ENCODE measurements around the gene JUP.

JUP gene

GRCh38 chr17:41814195-41814594 is 27.7 kb upstream of the JUP start:
- no peak for DNase-seq (ENCODE audit: low read depth)
- TF ChIP-seq CTCF (IDR thresholded peaks at IDR 0.05; ENCODE audit: low read depth, low read length, missing control alignments) = no peak
- in situ Hi-C loops (cut with HindIII; ENCODE audit: low sequenced_read_pairs) = no loop called here
- H3K4me3 ChIP-seq (ENCODE audit: low read depth, low read length) = peak overlapping the region; percentile 89

GRCh38 chr17:41813699-41814124 is 27.2 kb upstream of the JUP start:
- peak overlapping the region; percentile 89 for H3K4me3 ChIP-seq (ENCODE audit: low read depth, low read length)
- no peak for DNase-seq (ENCODE audit: low read depth)
- no peak for TF ChIP-seq CTCF (IDR thresholded peaks at IDR 0.05; ENCODE audit: low read depth, low read length, missing control alignments)
- in situ Hi-C loops (cut with HindIII; ENCODE audit: low sequenced_read_pairs) = no loop called here

- peak overlapping the region; percentile 89 for H3K4me3 ChIP-seq (ENCODE audit: low read depth, low read length)
- no peak for DNase-seq (ENCODE audit: low read depth)
- no peak for TF ChIP-seq CTCF (IDR thresholded peaks at IDR 0.05; ENCODE audit: low read depth, low read length, missing control alignments)
- in situ Hi-C loops (cut with HindIII; ENCODE audit: low sequenced_read_pairs) = no loop called here
These were observed 26.7 kb upstream of the JUP start for GRCh38 chr17:41813152-41813680.

GRCh38 chr17:41812381-41813151 is 26.1 kb upstream of the JUP start, which contains the start of gene FKBP10:
TSS of gene FKBP10 (plus strand) at chr17:41813004. CDS start at chr17:41813035, 31 bp downstream.
- peak within 1 kb of the TSS; percentile 89 for H3K4me3 ChIP-seq (ENCODE audit: low read depth, low read length)
- peak; percentile 74 for DNase-seq (ENCODE audit: low read depth)
- no peak for TF ChIP-seq CTCF (IDR thresholded peaks at IDR 0.05; ENCODE audit: low read depth, low read length, missing control alignments)
- in situ Hi-C loops (cut with HindIII; ENCODE audit: low sequenced_read_pairs) = no loop called here

- peak; percentile 49 for DNase-seq (ENCODE audit: low read depth)
- TF ChIP-seq CTCF (IDR thresholded peaks at IDR 0.05; ENCODE audit: low read depth, low read length, missing control alignments) = peak; percentile 59
- in situ Hi-C loops (cut with HindIII; ENCODE audit: low sequenced_read_pairs) = no loop called here
- H3K4me3 ChIP-seq (ENCODE audit: low read depth, low read length) = peak within 1 kb of the TSS; percentile 89
These were observed 25.3 kb upstream of the JUP start, which contains the start of gene P3H4 for GRCh38 chr17:41811549-41812380. TSS of gene P3H4 (minus strand) at chr17:41811949. CDS start at chr17:41811915, 34 bp downstream.

Data from astrocyte of the cerebellum (primary cell).